HepG2 (cell line): ENCODE results near the gene HNRNPAB. TPM values are rescaled to one million over a fixed set of nuclear protein-coding genes. Genes with fewer than 3 reads are reported as not detected.

Experiments
- ATAC-seq: fragments of 200-7000 bp; cut with Tn5 transposase; 3 replicates; pipeline ENCODE4 v1.9.1; 2020; ENCODE audit warnings: mild to moderate bottlenecking, moderate library complexity
- BruUV-seq: library from RNA; stranded (reverse); fragments of 400-500 nt; replicated peaks from 2 replicates; lab custom pipeline; 2021; lab: Mats Ljungman, UMichigan
- CTCF ChIA-PET: fragments of 300-600 bp; formaldehyde crosslinking; extraction: SDS; loops from one replicate; lab custom pipeline; 2021; ENCODE audit warnings: low total read pairs, inconsistent platforms, low intra/inter-chr PET ratio; lab: Yijun Ruan, JAX
- POLR2A ChIA-PET: fragments of 350-600 bp; sonication (Branson Sonifier 250); formaldehyde crosslinking; loops from one replicate; lab custom pipeline; 2020; ENCODE audit warnings: antibody characterized with exemption, inconsistent platforms; lab: Yijun Ruan, JAX
- DNase-seq: peaks from one replicate; pipeline ENCODE4 v3.0.0-alpha.2; 2015; ENCODE audit warnings: low spot score
- FAIRE-seq: peaks from 3 replicates; lab custom pipeline; 2011; peaks lifted over from hg19 to GRCh38; lab: Jason Lieb, UNC
- H2AFZ ChIP-seq: one replicate; pipeline ENCODE4 v1.6.1; 2011; ENCODE audit warnings: low read length, inconsistent platforms
- H3K27ac ChIP-seq: fragments of 300-600 bp; 3 replicates; pipeline ENCODE4 v1.8.0; 2011; ENCODE audit warnings: mixed run types, mild to moderate bottlenecking, mixed read lengths, low read length, inconsistent platforms; ENCODE audit not compliant: insufficient read depth; ENCODE audit errors: extremely low read length
- H3K27me3 ChIP-seq, 2 experiments: fragments of 200-600 bp in 1 of 2; 2 replicates in 1 of 2; 3 replicates in 1 of 2; pipeline versions ENCODE4 v1.6.0 to v1.8.0; 2011; ENCODE audit warnings: low read length in 2 of 2, mild to moderate bottlenecking in 2 of 2, moderate library complexity in 2 of 2, inconsistent platforms in 1 of 2; ENCODE audit not compliant: insufficient read depth in 2 of 2, control insufficient read depth in 1 of 2
- H3K36me3 ChIP-seq, 2 experiments: fragments of 200-600 bp in 1 of 2; replicated peaks in 1 of 2; 2 replicates in 1 of 2; 3 replicates in 1 of 2; pipeline versions ENCODE4 v1.5.1 to v1.8.0; 2011; ENCODE audit warnings: low read length in 2 of 2, inconsistent platforms in 1 of 2; ENCODE audit not compliant: insufficient read depth in 2 of 2, control insufficient read depth in 1 of 2
- H3K4me1 ChIP-seq: 2 replicates; pipeline ENCODE4 v1.5.1; 2012; ENCODE audit warnings: low read length, inconsistent platforms; ENCODE audit not compliant: insufficient read depth
- H3K4me2 ChIP-seq: 2 replicates; pipeline ENCODE4 v1.6.0; 2011; ENCODE audit warnings: low read depth, low read length, inconsistent platforms
- H3K4me3 ChIP-seq, 3 experiments: fragments of 200-600 bp in 1 of 3; sonication (generic), shearing (Covaris generic) in 1 of 3; replicated peaks in 1 of 3; 2 replicates each; pipeline ENCODE4 v1.5.1; 2011 to 2016; ENCODE audit warnings: low read length in 3 of 3, inconsistent platforms in 2 of 3, low read depth in 2 of 3, mild to moderate bottlenecking in 2 of 3, control low read depth in 1 of 3, mixed read lengths in 1 of 3; ENCODE audit not compliant: insufficient read depth in 1 of 3
- H3K79me2 ChIP-seq: one replicate; pipeline ENCODE4 v1.6.1; 2011; ENCODE audit warnings: low read length, inconsistent platforms; ENCODE audit not compliant: insufficient read depth
- H3K9ac ChIP-seq: 2 replicates; pipeline ENCODE4 v1.6.0; 2011; ENCODE audit warnings: mild to moderate bottlenecking, low read depth, low read length, inconsistent platforms; ENCODE audit not compliant: insufficient read depth
- H3K9me3 ChIP-seq: 2 replicates; pipeline ENCODE4 v1.5.1; 2012; ENCODE audit warnings: mild to moderate bottlenecking, low read length
- H4K20me1 ChIP-seq: 2 replicates; pipeline ENCODE4 v1.6.0; 2011; ENCODE audit warnings: inconsistent platforms, mild to moderate bottlenecking, low read length, moderate library complexity; ENCODE audit not compliant: insufficient read depth
- ARNT ChIP-seq: fragments of 450-650 bp; IDR thresholded peaks from 2 replicates; pipeline ENCODE4 v1.6.1; 2017
- ATM ChIP-seq: fragments of 450-650 bp; IDR thresholded peaks from 2 replicates; pipeline ENCODE4 v1.7.1; 2017; ENCODE audit warnings: mild to moderate bottlenecking, borderline replicate concordance
- BCL3 ChIP-seq: sonication (generic); formaldehyde crosslinking; IDR thresholded peaks from 2 replicates; pipeline ENCODE4 v1.5.1; 2020; ENCODE audit warnings: mild to moderate bottlenecking, missing genetic modification reagents, moderate library complexity
- CHCHD3 ChIP-seq: sonication (generic); formaldehyde crosslinking; IDR thresholded peaks from 2 replicates; pipeline ENCODE4 v1.8.0; 2022; ENCODE audit warnings: mild to moderate bottlenecking, missing genetic modification reagents, moderate library complexity
- NFIC ChIP-seq: IDR thresholded peaks from 2 replicates; pipeline ENCODE4 v1.6.1; 2012; ENCODE audit warnings: mild to moderate bottlenecking, low read length, inconsistent platforms
- RBAK ChIP-seq: sonication (generic); formaldehyde crosslinking; IDR thresholded peaks from 2 replicates; pipeline ENCODE4 v1.5.1; 2020; ENCODE audit warnings: mild to moderate bottlenecking, missing genetic modification reagents
- RFX3 ChIP-seq: IDR thresholded peaks from 2 replicates; pipeline ENCODE4 v1.6.1; 2016; ENCODE audit warnings: missing biosample characterization, missing genetic modification reagents
- ZNF317 ChIP-seq: sonication (generic); formaldehyde crosslinking; IDR thresholded peaks from 2 replicates; pipeline ENCODE4 v1.5.0; 2020; ENCODE audit warnings: mild to moderate bottlenecking, missing genetic modification reagents
- ZNF362 ChIP-seq: sonication (generic); formaldehyde crosslinking; IDR thresholded peaks from 2 replicates; pipeline ENCODE4 v1.4.0; 2020; ENCODE audit warnings: missing genetic modification reagents, mild to moderate bottlenecking, borderline replicate concordance
- ZNF430 ChIP-seq: sonication (generic); formaldehyde crosslinking; IDR thresholded peaks from 2 replicates; pipeline ENCODE4 v1.9.0; 2021; ENCODE audit warnings: mild to moderate bottlenecking, missing genetic modification reagents
- ZNF546 ChIP-seq: sonication (generic); formaldehyde crosslinking; conservative IDR thresholded peaks from 2 replicates; pipeline ENCODE4 v1.8.1; 2023; ENCODE audit warnings: mild to moderate bottlenecking, missing genetic modification reagents
- ZNF614 ChIP-seq: IDR thresholded peaks from 2 replicates; pipeline ENCODE4 v1.6.1; 2018; ENCODE audit warnings: missing biosample characterization, missing genetic modification reagents, inconsistent platforms, borderline replicate concordance
- ZNF615 ChIP-seq: sonication (generic); formaldehyde crosslinking; IDR thresholded peaks from 2 replicates; pipeline ENCODE4 v1.5.0; 2020; ENCODE audit warnings: mild to moderate bottlenecking, missing genetic modification reagents, borderline replicate concordance
- ZNF761 ChIP-seq: sonication (generic); formaldehyde crosslinking; conservative IDR thresholded peaks from 2 replicates; pipeline ENCODE4 v1.4.0; 2020; ENCODE audit warnings: mild to moderate bottlenecking, missing genetic modification reagents
- WGBS: methylation state at CpG from one replicate; pipeline ENCODE4 v1.1.6; 2017; ENCODE audit warnings: low lambda C conversion rate; 5-methylcytosine and 5-hydroxymethylcytosine counted together
- in situ Hi-C: cut with HindIII; loops from 2 replicates; pipeline ENCODE4 v1.10.0; 2017; ENCODE audit warnings: low pct_unique_long_range_greater_than_20kb; ENCODE audit not compliant: extremely low pct_ligation_motif_present
- intact Hi-C: fragments of 100-400 bp; cut with micrococcal nuclease; formaldehyde crosslinking; loops from one replicate; pipeline ENCODE4 v1.10.0; 2022; ENCODE audit not compliant: unreplicated experiment
- polyA plus RNA-seq, 8 experiments: library from polyadenylated mRNA; depleted of rRNA in 3 of 8; stranded (reverse) in 7 of 8; unstranded in 1 of 8; fragments of >200 nt; fragmentation: Illumina TruSeq in 4 of 8; extraction: Trizol in 4 of 8; gene quantifications; 2 replicates each; pipeline versions ENCODE4 v1.2.1 to v1.2.3, GENCODE V29; 2011 to 2016; ENCODE audit warnings: low read depth in 4 of 8, missing spikeins in 1 of 8, mixed read lengths in 1 of 8; ENCODE audit not compliant: insufficient read depth in 1 of 8
- total RNA-seq, 5 experiments: library from RNA; depleted of rRNA; stranded (reverse); fragments of >200 nt; fragmentation: Illumina TruSeq; extraction: Trizol; gene quantifications; 2 replicates each; pipeline ENCODE4 v1.2.3, GENCODE V29; 2016; ENCODE audit warnings: low read depth in 1 of 5
- TF ChIP-seq, protein P1 (sequence below): sonication (generic); formaldehyde crosslinking; IDR thresholded peaks from 2 replicates; pipeline ENCODE4 v1.4.0; 2020; ENCODE audit warnings: missing genetic modification reagents, borderline replicate concordance
- TF ChIP-seq, protein P2 (sequence below): sonication (generic); formaldehyde crosslinking; IDR thresholded peaks from 2 replicates; pipeline ENCODE4 v1.8.0; 2022; ENCODE audit warnings: low read depth, missing genetic modification reagents
- TF ChIP-seq, protein P3 (sequence below): sonication (generic); formaldehyde crosslinking; IDR thresholded peaks from 2 replicates; pipeline ENCODE4 v1.5.0; 2020; ENCODE audit warnings: missing genetic modification reagents

HNRNPAB gene
- total and polyA plus RNA-seq, 2 of the 13 experiments (the other 11 are each of a cell fraction or from before 2014, with no cell fraction given), result 62.6 to 111 TPM

DNA sequence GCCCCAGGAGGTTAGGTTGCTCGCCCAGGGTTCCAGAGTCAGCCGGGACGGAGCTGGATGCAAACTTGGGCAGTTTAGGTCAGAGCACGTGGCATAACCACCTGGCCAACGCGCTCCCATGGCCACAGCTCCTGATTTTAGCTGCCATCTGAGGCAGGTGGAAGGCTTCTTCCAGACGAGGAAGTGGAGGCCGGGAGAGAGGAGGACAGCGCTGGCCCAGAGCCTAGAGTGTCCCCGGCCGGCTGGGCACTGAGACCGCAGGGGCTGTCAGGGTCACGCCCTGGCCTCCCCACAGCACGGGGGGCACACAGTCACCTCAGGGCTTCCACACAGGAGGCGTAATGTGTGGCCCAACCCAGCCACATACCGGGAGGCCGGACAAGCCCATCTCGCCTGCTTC is 44.4 kb downstream of the HNRNPAB start:
- in situ Hi-C loops (no loop called here), intact Hi-C loops (no loop called here)
- FAIRE-seq, result no peak
- H3K9me3 ChIP-seq, result no peaks in the 10 kb centered on the region
- no peak overlapping the region for H3K4me3 ChIP-seq
- H3K36me3 ChIP-seq, result no peaks in the 10 kb centered on the region
- no peaks in the 10 kb centered on the region for H3K79me2 ChIP-seq
- no peak overlapping the region for H3K4me2 ChIP-seq
- 20% methylated on average over 2 of the region's 18 CpGs for WGBS
- H3K27me3 ChIP-seq, result peaks cover 1 to 37% of the 10 kb centered on the region in 2 experiments; a peak in 3 of 5 replicates
- CTCF ChIA-PET, result no interaction called here
- no TSS peak for BruUV-seq
- H2AFZ ChIP-seq, result no peak overlapping the region
- H3K9ac ChIP-seq, result no peak overlapping the region
- no peak for ATAC-seq
- DNase-seq, result no peak
- POLR2A ChIA-PET, result no interaction called here
- H3K27ac ChIP-seq, result no peak overlapping the region
- no peaks in the 10 kb centered on the region for H3K4me1 ChIP-seq
- no peaks in the 10 kb centered on the region for H4K20me1 ChIP-seq
- no peak for TF ChIP-seq RFX3 (CRISPR knock-in tag)
- TF ChIP-seq, protein P1, sequence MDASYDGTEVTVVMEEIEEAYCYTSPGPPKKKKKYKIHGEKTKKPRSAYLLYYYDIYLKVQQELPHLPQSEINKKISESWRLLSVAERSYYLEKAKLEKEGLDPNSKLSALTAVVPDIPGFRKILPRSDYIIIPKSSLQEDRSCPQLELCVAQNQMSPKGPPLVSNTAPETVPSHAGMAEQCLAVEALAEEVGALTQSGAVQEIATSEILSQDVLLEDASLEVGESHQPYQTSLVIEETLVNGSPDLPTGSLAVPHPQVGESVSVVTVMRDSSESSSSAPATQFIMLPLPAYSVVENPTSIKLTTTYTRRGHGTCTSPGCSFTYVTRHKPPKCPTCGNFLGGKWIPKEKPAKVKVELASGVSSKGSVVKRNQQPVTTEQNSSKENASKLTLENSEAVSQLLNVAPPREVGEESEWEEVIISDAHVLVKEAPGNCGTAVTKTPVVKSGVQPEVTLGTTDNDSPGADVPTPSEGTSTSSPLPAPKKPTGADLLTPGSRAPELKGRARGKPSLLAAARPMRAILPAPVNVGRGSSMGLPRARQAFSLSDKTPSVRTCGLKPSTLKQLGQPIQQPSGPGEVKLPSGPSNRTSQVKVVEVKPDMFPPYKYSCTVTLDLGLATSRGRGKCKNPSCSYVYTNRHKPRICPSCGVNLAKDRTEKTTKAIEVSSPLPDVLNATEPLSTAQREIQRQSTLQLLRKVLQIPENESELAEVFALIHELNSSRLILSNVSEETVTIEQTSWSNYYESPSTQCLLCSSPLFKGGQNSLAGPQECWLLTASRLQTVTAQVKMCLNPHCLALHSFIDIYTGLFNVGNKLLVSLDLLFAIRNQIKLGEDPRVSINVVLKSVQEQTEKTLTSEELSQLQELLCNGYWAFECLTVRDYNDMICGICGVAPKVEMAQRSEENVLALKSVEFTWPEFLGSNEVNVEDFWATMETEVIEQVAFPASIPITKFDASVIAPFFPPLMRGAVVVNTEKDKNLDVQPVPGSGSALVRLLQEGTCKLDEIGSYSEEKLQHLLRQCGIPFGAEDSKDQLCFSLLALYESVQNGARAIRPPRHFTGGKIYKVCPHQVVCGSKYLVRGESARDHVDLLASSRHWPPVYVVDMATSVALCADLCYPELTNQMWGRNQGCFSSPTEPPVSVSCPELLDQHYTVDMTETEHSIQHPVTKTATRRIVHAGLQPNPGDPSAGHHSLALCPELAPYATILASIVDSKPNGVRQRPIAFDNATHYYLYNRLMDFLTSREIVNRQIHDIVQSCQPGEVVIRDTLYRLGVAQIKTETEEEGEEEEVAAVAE (CRISPR knock-in tag), result no peak
- TF ChIP-seq CHCHD3 (CRISPR knock-in tag), result no peak
- TF ChIP-seq ZNF362 (CRISPR knock-in tag), result no peak
- TF ChIP-seq NFIC, result no peak
- no peak for TF ChIP-seq ZNF317
- TF ChIP-seq ARNT, result no peak
- no peak for TF ChIP-seq ATM
- TF ChIP-seq ZNF615 (CRISPR knock-in tag), result no peak
- no peak for TF ChIP-seq ZNF430
- TF ChIP-seq ZNF614, result no peak
- TF ChIP-seq, protein P2, sequence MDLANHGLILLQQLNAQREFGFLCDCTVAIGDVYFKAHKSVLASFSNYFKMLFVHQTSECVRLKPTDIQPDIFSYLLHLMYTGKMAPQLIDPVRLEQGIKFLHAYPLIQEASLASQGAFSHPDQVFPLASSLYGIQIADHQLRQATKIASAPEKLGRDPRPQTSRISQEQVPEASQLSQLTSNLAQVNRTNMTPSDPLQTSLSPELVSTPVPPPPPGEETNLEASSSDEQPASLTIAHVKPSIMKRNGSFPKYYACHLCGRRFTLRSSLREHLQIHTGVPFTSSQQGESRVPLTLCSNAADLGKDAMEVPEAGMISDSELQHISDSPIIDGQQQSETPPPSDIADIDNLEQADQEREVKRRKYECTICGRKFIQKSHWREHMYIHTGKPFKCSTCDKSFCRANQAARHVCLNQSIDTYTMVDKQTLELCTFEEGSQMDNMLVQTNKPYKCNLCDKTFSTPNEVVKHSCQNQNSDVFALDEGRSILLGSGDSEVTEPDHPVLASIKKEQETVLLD (CRISPR knock-in tag), result no peak
- TF ChIP-seq ZNF761 (CRISPR knock-in tag), result no peak
- TF ChIP-seq, protein P3, sequence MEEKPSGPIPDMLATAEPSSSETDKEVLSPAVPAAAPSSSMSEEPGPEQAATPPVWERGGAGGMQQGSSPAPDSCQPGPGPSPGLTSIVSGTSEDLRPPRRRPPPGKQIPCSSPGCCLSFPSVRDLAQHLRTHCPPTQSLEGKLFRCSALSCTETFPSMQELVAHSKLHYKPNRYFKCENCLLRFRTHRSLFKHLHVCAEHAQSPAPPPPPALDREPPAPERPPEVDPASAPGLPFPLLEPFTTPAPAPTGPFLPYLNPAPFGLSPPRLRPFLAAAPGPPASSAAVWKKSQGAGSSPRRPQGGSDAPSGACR, result no peak
- TF ChIP-seq BCL3, result no peak
- no peak for TF ChIP-seq RBAK
- TF ChIP-seq ZNF546 (CRISPR knock-in tag), result no peak
